ENCODE results near the gene SETD7. TPM values are rescaled to one million over a fixed set of nuclear protein-coding genes. Genes with fewer than 3 reads are reported as not detected.

The SETD7 gene
- total and polyA plus RNA-seq, 2 of the 8 experiments (the other 6 are each of a cell fraction or from before 2014, with no cell fraction given) = 1.5 to 4.6 TPM

DNA sequence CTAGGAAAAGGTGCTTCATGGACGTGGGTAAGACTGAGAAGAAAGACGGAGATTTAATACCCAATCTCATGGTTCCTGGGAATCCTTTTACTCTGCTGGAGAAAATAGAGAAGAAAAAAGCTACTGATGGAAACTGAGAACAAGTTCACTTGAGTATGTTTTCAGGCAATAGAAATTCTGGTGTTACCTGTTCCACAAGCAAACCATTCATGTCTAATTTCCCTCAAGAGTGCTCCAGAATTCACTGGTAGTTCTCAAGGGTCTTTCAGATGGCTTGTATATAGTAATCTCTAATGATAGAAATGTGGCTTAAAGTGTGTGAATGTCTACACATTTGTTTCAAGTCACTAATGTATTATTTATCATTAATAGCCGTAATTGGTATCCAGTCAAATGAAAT is 22.5 kb downstream of the SETD7 start:
- Histone ChIP-seq H3K27me3 (replicated peaks in 1 of 4; ENCODE audit: control insufficient read depth in 3 of 4, extremely low read depth in 1 of 4, insufficient read depth in 3 of 4, low read length in 3 of 4) (no peaks in the 10 kb centered on the region), H3K56ac (replicated peaks; ENCODE audit: insufficient read length, low read depth, low read length) (no peak overlapping the region), H3K27ac (ENCODE audit: low read depth, low read length) (no peak overlapping the region), H4K20me1 (replicated peaks in 1 of 2; ENCODE audit: control insufficient read depth in 1 of 2, insufficient read depth in 2 of 2, low read length in 2 of 2) (peaks cover 0 to 2% of the 10 kb centered on the region in 2 experiments), H3K23ac (ENCODE audit: insufficient read length) (no peak overlapping the region), H2BK120ac (replicated peaks; ENCODE audit: low read depth, low read length) (no peak overlapping the region), H3K14ac (ENCODE audit: insufficient read length) (no peak overlapping the region), H2AFZ (ENCODE audit: low read length) (no peak overlapping the region), H2AK5ac (ENCODE audit: low read depth, low read length) (no peak overlapping the region), H4K5ac (ENCODE audit: insufficient read length, low read depth, low read length) (no peak overlapping the region), H3K79me1 (ENCODE audit: low read depth, low read length) (no peaks in the 10 kb centered on the region), H2BK5ac (ENCODE audit: low read depth, low read length) (no peak overlapping the region), H3K4me1 (replicated peaks in 1 of 4; ENCODE audit: control insufficient read depth in 3 of 4, insufficient read depth in 4 of 4, low read length in 3 of 4) (no peaks in the 10 kb centered on the region), H3K23me2 (ENCODE audit: low read depth, low read length) (no peaks in the 10 kb centered on the region), H2BK20ac (ENCODE audit: low read length) (no peak overlapping the region), H3K9ac (replicated peaks in 1 of 4; ENCODE audit: extremely low read depth in 1 of 4, low read depth in 3 of 4, low read length in 3 of 4) (no peak overlapping the region), H4K8ac (ENCODE audit: extremely low read depth, insufficient read depth, low read length) (no peak overlapping the region), H3K4ac (replicated peaks; ENCODE audit: insufficient read length, low read depth, low read length) (no peak overlapping the region), H4K91ac (replicated peaks; ENCODE audit: insufficient read length, low read length) (no peak overlapping the region), H2BK12ac (ENCODE audit: low read depth, low read length) (no peak overlapping the region), H3K18ac (ENCODE audit: extremely low read depth, low read length) (no peak overlapping the region), H3K79me2 (ENCODE audit: control insufficient read depth in 1 of 2, insufficient read depth in 2 of 2, low read length in 2 of 2) (no peaks in the 10 kb centered on the region), H3K4me3 (ENCODE audit: extremely low read depth in 1 of 4, insufficient read depth in 2 of 4, low read depth in 3 of 4, low read length in 4 of 4) (no peak overlapping the region), H2BK15ac (ENCODE audit: low read length) (no peak overlapping the region), H3K36me3 (ENCODE audit: control insufficient read depth in 2 of 4, insufficient read depth in 4 of 4, low read length in 3 of 4) (no peaks in the 10 kb centered on the region), H3K4me2 (ENCODE audit: insufficient read depth in 1 of 2, low read depth in 2 of 2, low read length in 2 of 2) (no peak overlapping the region), H3K9me3 (ENCODE audit: insufficient read depth in 2 of 2, low read depth in 1 of 2, low read length in 1 of 2) (no peaks in the 10 kb centered on the region)
- ChIA-PET POLR2A (ENCODE audit: partially characterized antibody) (no interaction called here), CTCF (ENCODE audit: partially characterized antibody) (interaction anchor here (0.8 to 6.4 kb wide), 8 partner anchors 10 to 101 kb away, joined by 3 to 40 read pairs (median 4); no protein-coding TSS in a partner anchor)
- 76% methylated on average over 3 of the region's 3 CpGs; no CpG with 5 or more reads in 1 of the 2 experiments for WGBS, 2 experiments (ENCODE audit: extremely low coverage in 1 of 2, insufficient coverage in 1 of 2, insufficient read length in 1 of 2, insufficient replicate concordance in 2 of 2, low coverage in 1 of 2, low lambda C conversion rate in 2 of 2, missing lambda C conversion rate in 1 of 2)
- FAIRE-seq (no peak), DNase-seq (ENCODE audit: low read depth in 1 of 2, low spot score in 2 of 2) (no peak)
- no peak for TF ChIP-seq GABPA (IDR thresholded peaks at IDR 0.05; ENCODE audit: borderline replicate concordance, insufficient read depth, low read length)
- TF ChIP-seq SRF (IDR thresholded peaks at IDR 0.05; ENCODE audit: low read depth, low read length) = no peak
- TF ChIP-seq CTBP2 (IDR thresholded peaks at IDR 0.05; ENCODE audit: borderline replicate concordance, insufficient read depth, insufficient read length, low read length) = no peak
- TF ChIP-seq KDM1A (IDR thresholded peaks at IDR 0.05; ENCODE audit: borderline replicate concordance, low read length) = no peak
- no peak for TF ChIP-seq POU5F1 (IDR thresholded peaks at IDR 0.05; ENCODE audit: low read depth, low read length)
- no peak for TF ChIP-seq BRCA1 (IDR thresholded peaks at IDR 0.05; ENCODE audit: low read depth, low read length)
- no peak for TF ChIP-seq KDM5A (IDR thresholded peaks at IDR 0.05; ENCODE audit: low read length)
- no peak for TF ChIP-seq ASH2L (IDR thresholded peaks at IDR 0.05; ENCODE audit: low read length)
- no peak for TF ChIP-seq GTF2F1 (IDR thresholded peaks at IDR 0.05; ENCODE audit: borderline replicate concordance, low read depth, low read length)
- no peak for TF ChIP-seq EP300 (IDR thresholded peaks at IDR 0.05; ENCODE audit: borderline replicate concordance in 1 of 2, low read depth in 2 of 2, low read length in 2 of 2)
- no peak for TF ChIP-seq SP1 (IDR thresholded peaks at IDR 0.05; ENCODE audit: low read depth, low read length)
- no peak for TF ChIP-seq JUND (IDR thresholded peaks at IDR 0.05; ENCODE audit: low read length)
- no peak for TF ChIP-seq TCF12 (IDR thresholded peaks at IDR 0.05; ENCODE audit: low read depth, low read length)
- TF ChIP-seq CBX8 (IDR thresholded peaks at IDR 0.05; ENCODE audit: borderline replicate concordance, low read depth, low read length) = no peak

Data from H1 (cell line).